ENCODE measurements around the gene TRIM72.
"Not testable (repeated sequence)": the region's sequence is repeated elsewhere in the genome, so short reads cannot be mapped to it uniquely, and the experiment has no call there.

TRIM72 gene

GRCh38 chr16:31192856-31193642 is 20.9 kb upstream of the TRIM72 start:
- H3K9me3 Mint-ChIP-seq, result no peaks in the 10 kb centered on the region
- H3K4me1 Mint-ChIP-seq, result no peaks in the 10 kb centered on the region
- no peak overlapping the region for H3K27ac Mint-ChIP-seq
- H3K36me3 Mint-ChIP-seq (ENCODE audit: low read depth), result peaks cover 86% of the 10 kb centered on the region
- no peak for DNase-seq
- TF ChIP-seq CTCF (IDR thresholded peaks at IDR 0.05), result no peak
- no peak overlapping the region for H3K4me3 Mint-ChIP-seq
- H3K27me3 Mint-ChIP-seq (ENCODE audit: low read depth, poor library complexity), result no peaks in the 10 kb centered on the region

GRCh38 chr16:31193874-31194273 is 20.0 kb upstream of the TRIM72 start:
- H3K4me1 Mint-ChIP-seq, result no peaks in the 10 kb centered on the region
- TF ChIP-seq CTCF (IDR thresholded peaks at IDR 0.05), result no peak
- no peaks in the 10 kb centered on the region for H3K9me3 Mint-ChIP-seq
- peaks cover 84% of the 10 kb centered on the region for H3K36me3 Mint-ChIP-seq (ENCODE audit: low read depth)
- no peak for DNase-seq
- H3K27ac Mint-ChIP-seq, result no peak overlapping the region
- peaks cover 6% of the 10 kb centered on the region for H3K27me3 Mint-ChIP-seq (ENCODE audit: low read depth, poor library complexity)
- no peak overlapping the region for H3K4me3 Mint-ChIP-seq

GRCh38 chr16:31194898-31195297 is 19.0 kb upstream of the TRIM72 start:
- Mint-ChIP-seq H3K9me3 (no peaks in the 10 kb centered on the region), H3K36me3 (ENCODE audit: low read depth) (peaks cover 84% of the 10 kb centered on the region), H3K27me3 (ENCODE audit: low read depth, poor library complexity) (peaks cover 16% of the 10 kb centered on the region), H3K4me1 (no peaks in the 10 kb centered on the region), H3K27ac (no peak overlapping the region), H3K4me3 (no peak overlapping the region)
- DNase-seq, result no peak
- TF ChIP-seq CTCF (IDR thresholded peaks at IDR 0.05), result no peak

- Mint-ChIP-seq H3K27me3 (ENCODE audit: low read depth, poor library complexity) (peaks cover 23% of the 10 kb centered on the region), H3K36me3 (ENCODE audit: low read depth) (peaks cover 77% of the 10 kb centered on the region)
- H3K9me3 Mint-ChIP-seq, H3K27ac Mint-ChIP-seq, H3K4me3 Mint-ChIP-seq, H3K4me1 Mint-ChIP-seq, DNase-seq: not testable (repeated sequence)
Observed at GRCh38 chr16:31195861-31196260, 18.1 kb upstream of the TRIM72 start.

- Mint-ChIP-seq H3K9me3 (no peaks in the 10 kb centered on the region), H3K36me3 (ENCODE audit: low read depth) (peaks cover 71% of the 10 kb centered on the region), H3K4me1 (peaks cover 6% of the 10 kb centered on the region), H3K27me3 (ENCODE audit: low read depth, poor library complexity) (peaks cover 29% of the 10 kb centered on the region), H3K4me3 (no peak overlapping the region), H3K27ac (no peak overlapping the region)
- no peak for DNase-seq
- TF ChIP-seq CTCF (IDR thresholded peaks at IDR 0.05), result no peak
Observed at GRCh38 chr16:31196324-31197088, 17.4 kb upstream of the TRIM72 start.

- Mint-ChIP-seq H3K27ac (peak overlapping the region; percentile 18), H3K36me3 (ENCODE audit: low read depth) (peaks cover 56% of the 10 kb centered on the region)
- no peak for DNase-seq
Observed at GRCh38 chr16:31198207-31198882, 15.6 kb upstream of the TRIM72 start.

More at GRCh38 chr16:31198207-31198882, 15.6 kb upstream of the TRIM72 start:
- Mint-ChIP-seq H3K4me1 (peaks cover 10% of the 10 kb centered on the region), H3K27me3 (ENCODE audit: low read depth, poor library complexity) (peaks cover 48% of the 10 kb centered on the region), H3K9me3 (no peaks in the 10 kb centered on the region), H3K4me3 (no peak overlapping the region)
- TF ChIP-seq CTCF (IDR thresholded peaks at IDR 0.05), result no peak
